ENCODE measurements around the gene ASIC5.

The ASIC5 gene

GRCh38 chr4:155866177-155866576 is at the start of gene ASIC5:
TSS of gene ASIC5 (minus strand) at chr4:155866277. CDS start at chr4:155866226, 51 bp downstream.
- no peak for TF ChIP-seq CTCF (IDR thresholded peaks at IDR 0.05; ENCODE audit: low read length, missing control alignments)
- DNase-seq (ENCODE audit: low read depth), result no peak
- H3K4me3 ChIP-seq (replicated peaks; ENCODE audit: low read depth, low read length), result no peak within 1 kb of the TSS

GRCh38 chr4:155914782-155915181 is 48.7 kb upstream of the ASIC5 start:
- no peak for TF ChIP-seq CTCF (IDR thresholded peaks at IDR 0.05; ENCODE audit: low read length, missing control alignments)
- H3K4me3 ChIP-seq (replicated peaks; ENCODE audit: low read depth, low read length), result no peak overlapping the region
- DNase-seq (ENCODE audit: low read depth), result no peak

GRCh38 chr4:155911905-155912304 is 45.8 kb upstream of the ASIC5 start:
- no peak for TF ChIP-seq CTCF (IDR thresholded peaks at IDR 0.05; ENCODE audit: low read length, missing control alignments)
- H3K4me3 ChIP-seq (replicated peaks; ENCODE audit: low read depth, low read length), result no peak overlapping the region
- DNase-seq (ENCODE audit: low read depth), result peak; percentile 9

- no peak for DNase-seq (ENCODE audit: low read depth)
- no peak overlapping the region for H3K4me3 ChIP-seq (replicated peaks; ENCODE audit: low read depth, low read length)
- no peak for TF ChIP-seq CTCF (IDR thresholded peaks at IDR 0.05; ENCODE audit: low read length, missing control alignments)
These were observed 43.6 kb upstream of the ASIC5 start for GRCh38 chr4:155909615-155910226.

GRCh38 chr4:155908187-155909139 is 42.4 kb upstream of the ASIC5 start:
- no peak overlapping the region for H3K4me3 ChIP-seq (replicated peaks; ENCODE audit: low read depth, low read length)
- no peak for TF ChIP-seq CTCF (IDR thresholded peaks at IDR 0.05; ENCODE audit: low read length, missing control alignments)
- no peak for DNase-seq (ENCODE audit: low read depth)

- no peak overlapping the region for H3K4me3 ChIP-seq (replicated peaks; ENCODE audit: low read depth, low read length)
- TF ChIP-seq CTCF (IDR thresholded peaks at IDR 0.05; ENCODE audit: low read length, missing control alignments), result no peak
- no peak for DNase-seq (ENCODE audit: low read depth)
These were observed 41.5 kb upstream of the ASIC5 start for GRCh38 chr4:155907556-155907955.
